ENCODE data around the gene CCL7.

DNA sequence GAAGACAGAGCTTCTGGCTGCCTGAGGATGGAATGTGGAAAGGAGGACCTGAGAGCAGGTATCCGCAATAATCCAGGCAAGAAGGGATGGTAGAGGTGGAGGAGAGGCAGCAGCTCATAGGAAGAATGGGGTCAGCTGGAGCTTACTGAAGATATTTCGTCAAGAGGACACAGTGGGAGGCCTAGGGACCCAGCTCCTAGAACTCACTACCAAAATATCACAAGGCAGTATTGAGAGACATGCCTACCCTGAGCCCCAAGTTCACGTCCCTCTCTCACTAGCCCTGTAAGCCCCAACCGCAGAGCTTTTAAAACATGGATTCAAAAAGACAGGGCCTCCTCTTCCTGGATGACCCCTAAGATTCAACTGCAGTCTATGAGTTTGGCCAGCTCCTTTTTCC is 35.0 kb downstream of the CCL7 start:
- no peak for TF ChIP-seq POLR2A (IDR thresholded peaks at IDR 0.05)
- TF ChIP-seq, protein P1, sequence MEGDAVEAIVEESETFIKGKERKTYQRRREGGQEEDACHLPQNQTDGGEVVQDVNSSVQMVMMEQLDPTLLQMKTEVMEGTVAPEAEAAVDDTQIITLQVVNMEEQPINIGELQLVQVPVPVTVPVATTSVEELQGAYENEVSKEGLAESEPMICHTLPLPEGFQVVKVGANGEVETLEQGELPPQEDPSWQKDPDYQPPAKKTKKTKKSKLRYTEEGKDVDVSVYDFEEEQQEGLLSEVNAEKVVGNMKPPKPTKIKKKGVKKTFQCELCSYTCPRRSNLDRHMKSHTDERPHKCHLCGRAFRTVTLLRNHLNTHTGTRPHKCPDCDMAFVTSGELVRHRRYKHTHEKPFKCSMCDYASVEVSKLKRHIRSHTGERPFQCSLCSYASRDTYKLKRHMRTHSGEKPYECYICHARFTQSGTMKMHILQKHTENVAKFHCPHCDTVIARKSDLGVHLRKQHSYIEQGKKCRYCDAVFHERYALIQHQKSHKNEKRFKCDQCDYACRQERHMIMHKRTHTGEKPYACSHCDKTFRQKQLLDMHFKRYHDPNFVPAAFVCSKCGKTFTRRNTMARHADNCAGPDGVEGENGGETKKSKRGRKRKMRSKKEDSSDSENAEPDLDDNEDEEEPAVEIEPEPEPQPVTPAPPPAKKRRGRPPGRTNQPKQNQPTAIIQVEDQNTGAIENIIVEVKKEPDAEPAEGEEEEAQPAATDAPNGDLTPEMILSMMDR (IDR thresholded peaks at IDR 0.05), result no peak

All from transverse colon (tissue), 3 donors.